NCI-H2227 (cell line): ENCODE measurements around the gene EIF4H.
"Not testable (repeated sequence)": the region's sequence is repeated elsewhere in the genome, so short reads cannot be mapped to it uniquely, and the experiment has no call there.

Source experiments
- DNase-seq: peaks from one replicate; lab custom pipeline; 2025; ENCODE audit not compliant: unreplicated experiment; lab: John Stamatoyannopoulos, UW

The EIF4H gene

DNA sequence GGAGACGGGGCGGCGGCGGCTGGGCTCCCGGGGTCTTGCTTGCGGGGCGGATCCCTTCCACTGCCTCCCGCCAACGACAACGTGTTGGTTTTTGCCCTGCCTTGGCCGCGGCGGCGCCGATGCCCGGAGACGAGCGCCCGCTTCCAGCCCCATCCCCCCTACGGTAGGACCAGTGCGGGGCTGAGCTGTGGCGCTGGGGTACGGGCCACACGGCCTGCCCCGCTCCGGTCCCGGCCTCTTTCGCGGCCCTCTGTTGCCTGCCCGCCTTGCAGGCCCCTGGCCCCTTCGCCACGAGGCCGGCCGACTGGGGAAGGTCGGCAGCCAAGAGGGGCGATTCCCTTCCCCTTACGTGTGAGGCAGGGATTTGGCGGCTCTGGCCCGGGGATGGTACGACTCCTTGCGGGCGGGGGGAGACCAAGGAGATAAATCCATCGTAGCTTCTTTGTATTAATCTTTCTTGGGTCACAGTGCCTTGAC lies 488 bp downstream of the EIF4H start:
- peak; percentile 64 for DNase-seq

DNA sequence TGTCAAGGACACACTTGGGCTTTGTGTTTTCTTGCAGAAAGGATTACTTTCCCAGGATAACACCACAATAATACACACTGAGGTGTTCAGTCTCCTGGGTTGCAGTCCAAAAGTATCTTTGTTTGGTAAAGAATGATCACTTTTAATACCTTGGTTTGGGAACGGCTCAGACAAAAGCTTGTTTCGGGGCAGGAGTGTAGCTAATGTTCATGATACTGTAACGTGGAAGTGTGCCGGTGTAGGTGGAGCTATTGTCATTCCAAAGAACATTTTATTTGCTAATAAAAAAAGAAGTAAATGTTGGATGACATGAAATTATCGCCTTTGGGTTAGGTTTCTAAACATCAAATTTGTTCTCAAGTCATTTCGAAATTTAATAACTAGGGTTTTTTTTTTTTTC lies 1.2 kb downstream of the EIF4H start:
- no peak for DNase-seq

DNA sequence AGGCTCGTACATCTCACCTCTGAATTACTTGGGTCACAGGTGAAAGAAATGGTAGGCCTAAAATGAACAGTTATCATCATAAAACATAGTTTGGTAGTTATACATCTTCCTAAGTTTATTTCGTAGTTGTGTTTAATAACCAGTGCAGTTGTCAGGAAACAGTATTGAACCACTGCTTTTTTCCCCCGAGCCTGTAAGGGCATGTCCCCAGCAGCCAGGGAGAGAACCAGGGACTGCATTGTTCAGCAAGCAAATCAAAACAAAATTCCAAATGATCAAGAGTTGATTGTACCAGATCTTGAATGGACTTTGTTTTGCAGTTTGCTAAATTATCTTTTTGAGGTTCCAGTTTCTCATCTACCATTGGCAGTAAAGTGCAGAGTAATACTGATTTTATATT lies 2.4 kb downstream of the EIF4H start:
- no peak for DNase-seq

DNA sequence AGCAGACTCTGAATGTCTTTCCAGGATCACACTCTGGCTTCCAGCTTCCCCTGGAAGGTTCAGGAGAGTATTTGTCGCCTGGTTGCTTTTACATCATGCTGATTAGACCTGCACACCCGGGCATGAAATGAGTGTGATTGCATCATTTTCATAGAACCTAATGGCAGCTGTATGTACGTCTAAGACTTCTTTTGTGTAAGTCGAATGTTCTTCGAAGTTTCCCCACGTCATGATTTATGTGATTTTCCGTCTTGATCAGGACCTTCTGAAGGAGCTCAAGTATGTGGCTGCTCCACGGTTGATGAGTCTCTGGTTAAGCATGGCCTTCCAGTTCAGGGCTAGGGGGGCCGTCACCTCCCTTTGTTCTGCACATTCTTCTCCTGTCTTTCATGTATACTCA lies 4.5 kb downstream of the EIF4H start:
- no peak for DNase-seq

DNA sequence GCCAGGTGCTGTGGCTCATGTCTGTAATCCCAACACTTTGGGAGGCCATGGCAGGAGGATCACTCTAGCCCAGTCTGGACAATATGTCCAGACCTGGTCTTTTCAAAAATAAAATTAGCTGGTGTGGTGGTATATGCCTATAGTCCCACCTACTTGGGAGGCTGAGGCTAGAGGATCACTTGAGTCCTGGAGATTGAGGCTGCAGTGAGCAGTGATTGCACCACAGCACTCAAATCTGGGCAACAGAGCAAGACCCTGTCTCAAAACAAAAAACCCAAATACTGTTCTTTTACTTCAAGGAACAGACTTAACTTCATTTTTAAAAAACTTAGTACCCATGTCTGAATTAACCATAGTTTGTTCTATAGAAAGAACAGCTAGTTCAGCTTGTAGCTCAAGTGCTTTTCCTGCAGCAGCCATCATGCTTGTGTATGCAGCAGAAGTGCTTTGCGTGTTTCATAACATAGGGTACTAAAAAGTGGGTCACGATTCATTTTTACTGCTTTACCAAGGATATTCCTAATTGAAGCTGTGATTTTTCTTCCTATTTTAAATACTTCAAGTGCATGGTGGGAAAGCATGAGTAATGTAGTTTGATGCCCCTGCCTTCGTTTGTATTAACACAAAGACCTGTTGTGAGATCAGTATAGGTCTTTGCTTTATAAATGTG lies 5.9 kb downstream of the EIF4H start:
- no peak for DNase-seq

DNA sequence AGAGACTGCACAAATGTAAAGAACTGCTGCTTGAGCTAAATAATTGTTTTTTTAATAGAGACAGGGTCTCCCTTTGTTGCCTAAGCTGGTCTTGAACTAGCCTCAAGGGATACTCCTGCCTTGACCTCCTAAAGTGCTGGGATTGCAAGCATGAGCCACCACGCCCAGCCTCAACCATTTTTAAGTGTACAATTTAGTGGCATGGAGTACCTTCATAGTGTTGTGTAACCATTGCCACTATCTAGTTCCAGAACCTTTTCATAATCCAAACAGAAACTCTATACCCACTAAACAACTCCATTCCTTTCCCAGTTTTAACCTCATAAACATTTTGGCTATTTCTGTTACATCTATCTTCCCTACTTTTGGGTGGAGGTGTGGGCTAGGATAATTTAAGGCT lies 6.7 kb downstream of the EIF4H start:
- no peak for DNase-seq

DNA sequence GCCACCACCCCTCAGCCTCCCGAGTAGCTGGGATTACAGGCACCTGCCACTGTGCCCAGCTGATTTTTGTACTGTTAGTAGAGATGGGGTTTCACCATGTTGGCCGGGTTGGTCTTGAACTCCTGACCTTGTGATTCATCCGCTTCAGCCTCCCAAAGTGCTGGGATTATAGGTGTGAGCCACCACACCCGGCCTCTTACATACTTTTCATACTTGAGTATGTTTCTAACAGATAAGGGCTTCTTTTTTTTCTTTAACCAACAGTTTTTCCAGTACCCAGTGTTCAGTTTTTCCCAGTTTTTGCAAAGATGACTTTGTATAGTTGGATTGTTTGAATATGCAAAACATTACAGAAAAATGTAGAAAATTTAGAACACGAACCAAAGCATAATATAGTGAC lies 7.7 kb downstream of the EIF4H start:
- DNase-seq: no peak

DNA sequence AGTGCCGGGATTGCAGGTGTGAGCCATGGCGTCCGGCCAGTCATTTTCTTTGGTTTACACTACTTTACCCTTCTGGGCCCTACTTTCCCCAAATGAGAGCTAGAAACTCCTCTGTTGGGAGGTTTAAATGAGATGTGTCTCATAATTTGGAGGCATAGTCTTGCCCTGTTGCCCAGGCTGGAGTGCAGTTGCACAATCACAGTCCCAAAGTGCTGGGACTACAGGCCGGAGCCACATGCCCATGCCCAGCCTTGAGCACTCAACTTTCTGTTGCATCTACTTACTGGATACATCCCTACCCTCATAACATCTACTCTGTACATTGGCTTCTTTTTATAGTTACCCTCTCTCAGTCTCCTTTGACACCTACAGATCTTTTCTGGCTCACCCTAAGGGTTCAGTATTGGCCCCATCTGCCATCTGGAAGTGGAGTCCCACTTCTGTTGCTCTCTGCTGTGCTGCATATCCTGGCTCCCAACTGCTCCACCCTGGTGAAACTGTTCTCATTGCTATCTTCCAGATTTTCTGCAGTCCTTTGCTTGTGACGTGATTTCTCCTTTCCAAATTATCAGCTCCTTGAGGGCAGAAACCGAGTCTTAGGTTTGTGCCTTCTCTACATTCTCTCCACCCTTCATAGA lies 8.4 kb downstream of the EIF4H start:
- no peak for DNase-seq

DNA sequence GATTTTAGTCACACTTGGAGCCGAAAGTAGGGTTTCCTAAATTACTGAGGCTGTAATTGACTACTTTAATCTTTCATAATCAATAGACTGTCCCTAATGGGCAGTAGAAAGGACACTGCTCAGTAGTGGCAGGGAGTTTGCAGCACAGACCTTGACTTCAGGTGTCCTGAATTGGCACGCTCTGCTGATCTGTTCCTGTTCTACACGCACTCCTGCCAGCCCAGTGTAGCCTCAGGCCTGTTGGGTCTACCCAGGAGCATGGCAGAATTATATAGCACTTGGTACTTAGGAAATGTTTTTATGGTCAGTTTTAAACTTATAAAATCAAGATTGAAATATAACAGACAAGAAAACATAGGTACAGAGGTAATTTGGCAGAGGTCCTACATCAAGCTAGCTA lies 9.0 kb downstream of the EIF4H start:
- no peak for DNase-seq

DNA sequence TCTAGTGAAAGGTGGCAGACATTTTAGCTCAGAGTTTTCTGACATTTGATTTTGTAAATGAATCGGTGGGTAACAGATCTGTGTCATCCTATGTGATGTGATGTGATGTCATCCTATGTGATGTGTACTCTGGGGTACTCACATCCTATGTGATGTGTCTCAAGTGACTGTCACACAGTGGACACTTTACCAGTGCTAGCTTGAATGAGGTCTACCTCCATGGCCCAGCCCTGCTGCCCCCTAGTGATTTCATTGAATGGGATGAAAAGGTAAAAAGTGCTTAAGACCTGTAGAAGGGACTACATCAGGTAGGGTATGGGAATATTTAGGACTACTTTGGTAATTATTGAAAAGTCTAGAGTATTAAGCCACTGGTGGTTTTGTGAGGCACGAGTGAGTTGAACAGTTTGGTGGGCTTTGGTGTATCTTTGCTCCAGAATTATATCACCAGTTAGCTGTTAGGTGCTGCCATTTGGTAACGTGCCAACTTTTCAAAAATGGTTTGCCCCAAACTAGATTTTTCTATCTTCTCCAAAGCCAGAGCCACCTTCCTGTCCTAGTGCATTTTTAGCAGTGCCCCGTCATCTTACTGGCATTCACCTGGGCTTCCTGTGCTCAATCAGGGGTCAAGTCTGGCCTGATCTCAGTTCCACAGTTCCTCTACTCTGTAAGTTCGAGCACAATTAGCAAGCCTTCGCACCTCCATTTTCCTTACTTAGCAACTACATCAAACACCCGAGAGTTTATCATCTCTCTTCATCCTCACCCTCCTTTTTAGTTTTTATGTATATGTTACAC lies 9.7 kb downstream of the EIF4H start:
- no peak for DNase-seq

DNA sequence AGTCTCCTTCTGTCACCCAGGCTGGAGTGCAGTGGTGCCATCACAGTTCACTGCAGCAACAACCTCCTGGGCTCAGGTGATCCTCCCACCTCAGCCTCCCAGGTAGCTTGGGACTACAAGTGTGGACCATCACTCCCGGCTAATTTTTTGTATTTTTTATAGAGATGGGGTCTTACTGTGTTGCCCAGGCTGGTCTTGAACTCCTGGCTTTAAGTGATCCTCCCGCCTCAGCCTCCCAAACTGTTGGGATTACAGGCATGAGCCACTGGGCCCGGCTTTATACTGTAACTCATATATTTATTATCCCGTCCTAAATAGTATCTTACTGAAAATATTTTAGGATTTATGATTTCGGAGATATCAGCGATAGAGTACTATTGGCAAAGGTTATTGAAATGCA lies 10.9 kb downstream of the EIF4H start:
- DNase-seq: no peak

DNA sequence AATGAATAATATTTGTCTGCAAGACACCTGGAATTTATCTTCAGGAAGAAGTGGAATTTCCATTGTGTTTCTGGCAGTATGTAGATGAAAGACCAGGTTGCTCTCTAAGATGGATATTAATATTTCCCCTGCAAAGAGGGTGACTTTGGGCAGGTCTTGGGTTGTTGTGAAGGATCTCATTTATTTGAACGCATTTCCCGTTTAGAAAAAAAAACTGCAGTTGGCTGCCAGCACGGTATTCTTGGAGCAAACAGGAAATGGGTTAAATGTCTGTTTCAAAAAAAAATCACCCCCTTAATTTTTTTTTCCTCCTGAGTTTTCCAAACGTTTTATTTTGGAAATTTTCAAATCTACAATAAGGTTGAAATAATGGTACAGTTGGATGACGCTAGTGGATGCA lies 11.5 kb downstream of the EIF4H start:
- DNase-seq: no peak

DNA sequence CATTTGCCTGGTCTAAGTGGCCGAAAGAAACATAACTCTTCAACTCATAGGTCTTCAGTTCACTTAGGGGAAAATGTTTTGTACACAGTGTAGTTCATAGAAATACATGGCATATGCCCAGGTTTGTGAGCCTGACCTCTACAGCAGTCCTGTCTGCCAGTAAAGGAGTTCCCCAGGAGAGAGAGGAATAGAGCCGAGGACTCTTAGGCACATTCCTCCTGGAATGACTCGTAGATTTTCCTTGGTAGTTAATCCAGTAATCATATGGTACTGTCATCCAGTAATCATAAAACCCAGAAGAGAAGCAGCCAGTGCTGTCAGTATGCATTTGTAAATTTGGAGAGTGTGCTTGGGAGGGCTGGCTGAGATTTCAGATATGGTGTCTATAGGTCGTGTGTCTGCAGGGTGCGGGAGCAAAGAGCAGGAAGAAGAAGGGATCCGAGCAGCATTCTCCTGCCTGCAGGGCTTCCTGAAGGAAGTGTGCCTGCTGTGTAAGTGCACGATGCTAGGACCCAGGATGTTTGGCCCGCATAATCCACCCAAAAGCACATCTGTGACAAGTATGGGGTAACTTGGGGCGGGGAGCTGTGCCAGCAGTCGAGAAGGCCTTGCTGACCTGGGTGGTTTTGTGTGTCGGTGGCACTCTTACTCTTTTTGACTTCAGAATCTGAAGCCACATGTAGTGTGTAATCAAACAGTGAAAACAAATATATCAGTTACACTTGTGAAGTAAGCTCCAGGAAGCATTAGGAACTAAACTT lies 13.9 kb downstream of the EIF4H start:
- no peak for DNase-seq

DNA sequence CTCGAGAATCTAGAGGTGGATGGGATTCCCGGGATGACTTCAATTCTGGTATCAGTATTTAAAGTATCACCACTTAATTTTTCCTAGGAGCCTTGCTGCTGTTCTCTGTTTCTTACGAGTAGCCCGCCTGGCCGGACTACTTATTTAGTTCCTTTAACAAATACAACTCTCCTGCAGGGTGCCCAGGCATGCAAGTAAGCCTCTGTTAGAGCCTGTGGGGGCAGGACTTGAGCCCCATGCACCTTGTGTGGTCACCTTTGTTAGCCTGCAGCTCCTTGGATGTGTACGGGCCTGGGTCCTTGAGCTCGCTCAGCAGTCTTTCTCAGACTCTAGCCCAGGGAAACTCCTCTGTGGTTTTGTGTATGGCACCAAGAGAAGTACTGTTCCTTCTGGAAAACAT lies 16.1 kb downstream of the EIF4H start:
- no peak for DNase-seq

DNA sequence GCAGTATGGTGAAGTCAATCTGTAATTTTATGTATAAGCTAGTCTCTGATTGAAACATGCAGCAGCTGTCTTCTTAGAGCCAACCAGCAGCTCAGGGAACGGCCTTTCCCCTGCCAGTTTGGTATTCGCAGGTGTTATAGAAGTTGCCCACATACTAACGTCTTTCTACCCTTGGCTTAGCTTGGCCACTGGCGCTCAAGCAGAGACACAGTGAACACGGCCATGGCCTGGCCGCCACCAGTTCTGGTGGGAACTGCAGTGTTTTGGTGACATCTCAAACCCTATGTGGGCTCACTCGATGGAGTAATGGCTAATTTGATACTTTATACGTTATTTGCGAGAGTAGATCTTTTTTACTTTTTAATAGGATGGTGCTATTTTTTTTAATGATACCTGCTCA lies 17.1 kb downstream of the EIF4H start:
- DNase-seq: no peak

DNA sequence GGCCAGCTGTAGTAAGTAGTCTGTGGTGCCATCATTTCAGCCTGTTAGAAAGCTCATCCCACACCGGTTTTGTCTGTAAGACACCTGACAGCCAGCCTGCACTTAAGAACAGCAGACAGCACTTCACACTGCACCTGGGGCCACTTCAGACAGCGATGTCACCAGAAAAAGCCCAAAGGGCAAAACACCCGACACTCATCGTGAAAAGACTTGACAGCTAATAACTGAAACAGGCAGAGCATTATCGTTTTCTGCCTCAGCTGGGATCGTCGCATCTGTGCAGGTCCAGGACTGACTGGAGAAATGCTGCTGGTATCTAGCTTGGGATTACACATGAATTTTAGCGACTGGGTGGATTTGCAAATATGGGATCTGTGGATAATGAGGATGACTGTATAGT lies 18.9 kb downstream of the EIF4H start:
- DNase-seq: peak; percentile 86

DNA sequence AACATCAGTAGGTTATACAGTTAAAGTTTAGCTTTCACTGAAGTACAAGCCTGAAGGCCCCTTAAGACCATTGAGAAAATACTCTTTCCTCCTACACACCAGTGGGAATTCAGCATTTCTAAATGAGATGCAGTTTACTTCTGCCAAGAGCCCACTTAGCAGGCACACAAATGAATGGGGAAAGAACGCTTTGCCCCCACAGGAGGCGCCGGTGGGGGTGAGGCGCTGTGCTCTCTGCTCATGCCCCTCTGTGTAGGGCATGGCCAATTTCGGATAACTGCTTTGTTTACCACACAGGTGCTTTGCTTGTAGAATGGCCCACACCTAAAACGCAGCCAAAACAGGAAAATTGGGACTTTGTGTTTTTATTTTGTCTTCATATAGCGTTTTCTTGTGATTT lies 19.8 kb downstream of the EIF4H start:
- DNase-seq: no peak

DNA sequence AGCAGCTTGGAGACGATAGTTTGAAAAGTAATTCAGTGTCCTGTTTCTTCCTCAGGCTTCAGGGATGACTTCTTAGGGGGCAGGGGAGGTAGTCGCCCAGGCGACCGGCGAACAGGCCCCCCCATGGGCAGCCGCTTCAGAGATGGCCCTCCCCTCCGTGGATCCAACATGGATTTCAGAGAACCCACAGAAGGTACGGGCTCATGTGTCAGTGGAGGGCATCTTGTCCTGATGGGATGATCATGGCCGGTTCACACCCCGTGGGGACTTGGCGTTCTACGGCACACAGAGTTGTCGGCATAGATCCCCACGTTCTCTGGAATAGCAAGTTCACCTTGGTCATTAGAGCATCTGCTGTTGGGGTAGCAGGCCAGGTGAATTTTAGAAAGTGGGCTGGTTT lies 20.5 kb downstream of the EIF4H start:
- no peak for DNase-seq

DNA sequence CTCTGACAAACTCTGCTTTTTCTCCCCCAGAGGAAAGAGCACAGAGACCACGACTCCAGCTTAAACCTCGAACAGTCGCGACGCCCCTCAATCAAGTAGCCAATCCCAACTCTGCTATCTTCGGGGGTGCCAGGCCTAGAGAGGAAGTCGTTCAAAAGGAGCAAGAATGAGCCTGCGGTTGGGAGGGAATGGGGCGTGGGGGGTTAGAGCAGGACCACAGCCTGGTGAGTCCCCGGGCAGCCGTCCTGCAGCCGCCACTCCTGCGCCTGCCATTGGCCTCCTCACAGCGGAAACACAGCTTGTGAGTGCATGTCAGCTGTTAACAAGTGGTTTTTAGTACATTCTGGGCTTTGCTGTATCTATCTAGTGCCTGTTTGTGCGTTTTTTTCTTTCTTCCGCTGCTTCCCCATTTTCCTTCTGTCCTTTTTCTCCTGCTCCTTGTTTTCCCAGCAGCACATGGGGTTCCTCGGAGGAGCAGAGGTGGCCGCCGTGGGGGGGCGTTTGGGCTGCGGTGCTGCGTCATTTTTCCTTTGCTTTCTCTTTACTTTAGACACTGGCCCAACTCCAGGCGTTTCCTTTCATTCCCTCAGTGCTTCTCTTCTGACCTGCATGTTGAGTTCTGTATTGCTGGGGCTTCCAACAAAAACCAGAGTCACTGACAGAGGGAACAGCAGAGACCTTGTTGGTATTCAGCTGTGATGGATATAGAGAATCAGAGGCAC lies 21.1 kb downstream of the EIF4H start:
- not testable (repeated sequence) for DNase-seq

DNA sequence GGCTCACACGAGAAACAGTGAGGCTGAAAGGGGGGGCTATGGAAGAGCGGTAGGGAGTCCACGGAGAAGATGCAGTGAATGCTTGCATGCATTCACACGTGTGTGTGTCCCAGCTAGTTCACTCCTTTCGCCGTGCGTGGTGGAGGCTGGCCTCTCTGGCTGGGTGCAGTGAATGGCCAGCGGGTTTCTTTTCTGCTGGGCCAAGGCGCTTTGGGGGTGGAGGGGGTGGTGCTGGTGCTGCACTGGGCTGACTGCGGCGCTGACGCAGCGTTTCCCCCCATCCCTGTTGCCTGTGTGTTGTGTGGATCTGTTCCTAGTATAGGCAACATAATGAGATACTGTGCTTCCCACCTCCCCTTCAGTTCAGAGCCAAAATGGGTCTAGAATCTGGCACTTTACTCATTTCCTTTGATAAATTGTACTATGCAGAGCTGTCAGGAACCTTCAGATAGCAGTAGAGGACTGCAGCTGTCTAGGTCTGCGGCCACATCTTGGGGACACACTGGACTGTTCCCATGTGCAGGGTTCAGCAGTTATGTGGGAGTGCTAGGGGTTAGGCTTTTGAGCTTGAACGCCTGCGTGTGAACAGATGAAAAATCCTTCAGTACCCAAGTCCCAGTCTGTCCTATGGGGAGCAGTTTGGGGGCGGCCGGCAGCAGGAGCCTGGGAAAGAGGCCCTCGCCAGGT lies 22.0 kb downstream of the EIF4H start:
- not testable (repeated sequence) for DNase-seq
